IMR-90 (cell line): ENCODE data around the gene RGS14.

Experiments used
- NFE2L2 ChIP-seq: fragments of 150-350 bp; IDR thresholded peaks from 2 replicates; pipeline ENCODE4 v1.6.1; 2016; ENCODE audit warnings: low read depth, mild to moderate bottlenecking, low read length
- POLR2A ChIP-seq: IDR thresholded peaks from 2 replicates; pipeline ENCODE4 v1.6.1; 2012; ENCODE audit warnings: mild to moderate bottlenecking, low read depth, low read length
- RCOR1 ChIP-seq: IDR thresholded peaks from 2 replicates; pipeline ENCODE4 v1.6.1; 2012; ENCODE audit warnings: mild to moderate bottlenecking, low read length, improper control_type of control experiment; ENCODE audit not compliant: insufficient replicate concordance
- RFX5 ChIP-seq: IDR thresholded peaks from 2 replicates; pipeline ENCODE4 v1.8.0; 2012; ENCODE audit warnings: low read depth, mild to moderate bottlenecking, low read length, moderate library complexity
- TF ChIP-seq, protein P1 (sequence below): conservative IDR thresholded peaks from 2 replicates; pipeline ENCODE4 v1.5.1; 2012; ENCODE audit warnings: mild to moderate bottlenecking, low read depth, low read length, improper control_type of control experiment
- TF ChIP-seq, protein P2 (sequence below): fragments of 150-350 bp; IDR thresholded peaks from 2 replicates; pipeline ENCODE4 v1.6.1; 2017; ENCODE audit warnings: mild to moderate bottlenecking, antibody characterized with exemption, low read length, low read depth

DNA sequence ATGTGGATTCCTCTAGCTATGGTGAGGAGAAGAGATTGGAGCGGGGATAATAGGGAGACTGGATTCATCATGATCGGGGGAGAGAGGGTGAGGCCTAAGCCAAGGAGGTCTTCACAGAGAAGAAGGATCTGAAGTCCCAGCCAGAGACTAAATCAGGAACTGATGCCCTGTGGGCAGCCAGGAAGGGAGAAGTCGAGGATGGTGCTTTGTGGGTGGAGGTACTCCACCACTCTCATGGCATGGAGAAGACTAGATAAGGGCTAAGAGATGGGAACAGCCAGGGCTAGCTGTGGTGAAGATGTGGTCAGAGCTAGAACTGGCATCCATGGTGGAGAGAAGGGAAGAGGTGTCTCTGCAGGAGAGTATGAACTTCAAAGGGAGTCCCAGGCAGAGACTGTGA, 3.0 kb upstream of the RGS14 start:
- TF ChIP-seq, protein P1, sequence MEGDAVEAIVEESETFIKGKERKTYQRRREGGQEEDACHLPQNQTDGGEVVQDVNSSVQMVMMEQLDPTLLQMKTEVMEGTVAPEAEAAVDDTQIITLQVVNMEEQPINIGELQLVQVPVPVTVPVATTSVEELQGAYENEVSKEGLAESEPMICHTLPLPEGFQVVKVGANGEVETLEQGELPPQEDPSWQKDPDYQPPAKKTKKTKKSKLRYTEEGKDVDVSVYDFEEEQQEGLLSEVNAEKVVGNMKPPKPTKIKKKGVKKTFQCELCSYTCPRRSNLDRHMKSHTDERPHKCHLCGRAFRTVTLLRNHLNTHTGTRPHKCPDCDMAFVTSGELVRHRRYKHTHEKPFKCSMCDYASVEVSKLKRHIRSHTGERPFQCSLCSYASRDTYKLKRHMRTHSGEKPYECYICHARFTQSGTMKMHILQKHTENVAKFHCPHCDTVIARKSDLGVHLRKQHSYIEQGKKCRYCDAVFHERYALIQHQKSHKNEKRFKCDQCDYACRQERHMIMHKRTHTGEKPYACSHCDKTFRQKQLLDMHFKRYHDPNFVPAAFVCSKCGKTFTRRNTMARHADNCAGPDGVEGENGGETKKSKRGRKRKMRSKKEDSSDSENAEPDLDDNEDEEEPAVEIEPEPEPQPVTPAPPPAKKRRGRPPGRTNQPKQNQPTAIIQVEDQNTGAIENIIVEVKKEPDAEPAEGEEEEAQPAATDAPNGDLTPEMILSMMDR = no peak
- TF ChIP-seq NFE2L2 (no peak), RCOR1 (no peak), POLR2A (no peak), RFX5 (no peak)
- TF ChIP-seq, protein P2, sequence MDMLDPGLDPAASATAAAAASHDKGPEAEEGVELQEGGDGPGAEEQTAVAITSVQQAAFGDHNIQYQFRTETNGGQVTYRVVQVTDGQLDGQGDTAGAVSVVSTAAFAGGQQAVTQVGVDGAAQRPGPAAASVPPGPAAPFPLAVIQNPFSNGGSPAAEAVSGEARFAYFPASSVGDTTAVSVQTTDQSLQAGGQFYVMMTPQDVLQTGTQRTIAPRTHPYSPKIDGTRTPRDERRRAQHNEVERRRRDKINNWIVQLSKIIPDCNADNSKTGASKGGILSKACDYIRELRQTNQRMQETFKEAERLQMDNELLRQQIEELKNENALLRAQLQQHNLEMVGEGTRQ = no peak
